DMS53 (cell line): Measurements from ENCODE around the gene CSNK2B.

Experiments
- DNase-seq: peaks from one replicate; lab custom pipeline; 2025; lab: John Stamatoyannopoulos, UW

The CSNK2B gene

DNA sequence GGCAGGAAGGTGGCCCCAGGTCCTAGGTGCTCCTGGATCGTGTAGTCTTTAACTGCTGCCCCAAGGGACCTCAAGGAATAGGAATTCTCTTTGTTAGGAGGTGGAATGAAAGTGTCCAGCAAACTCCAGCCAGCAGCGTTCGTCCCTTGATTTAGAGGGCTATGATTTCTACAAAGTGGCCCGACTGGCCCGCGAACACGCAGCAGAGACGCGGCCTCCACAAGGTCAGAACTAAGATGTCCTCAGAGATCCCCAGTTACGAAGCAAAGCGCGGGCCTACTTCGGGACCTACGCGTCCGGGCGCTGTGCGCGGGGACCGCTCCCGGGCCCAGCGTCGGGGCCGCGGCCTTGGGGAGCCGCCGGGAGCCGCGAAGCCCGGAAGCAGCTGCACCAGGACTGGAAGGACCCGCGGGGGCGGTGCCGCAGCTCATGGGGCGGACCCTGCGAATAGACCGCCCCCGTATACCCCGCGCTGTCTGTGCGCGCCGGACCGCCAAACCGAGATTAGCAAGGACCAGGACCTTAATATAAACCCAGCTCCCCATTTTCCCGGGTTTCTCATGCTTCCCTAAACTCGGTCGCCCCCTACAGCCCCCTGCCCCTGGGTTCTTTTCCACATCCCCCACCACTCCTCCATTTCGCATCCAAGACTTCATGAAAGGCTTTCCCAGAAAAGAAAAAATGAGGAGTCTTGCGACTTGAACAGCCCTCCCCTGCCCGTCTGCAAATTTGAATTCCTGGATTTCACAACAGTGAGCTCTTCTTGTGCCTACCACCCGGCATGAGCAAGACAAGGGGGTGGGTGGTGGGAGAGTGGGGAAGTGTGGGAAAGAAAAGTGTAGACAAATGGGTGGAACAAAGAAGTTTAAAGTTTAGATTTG lies 5.3 kb upstream of the CSNK2B start, which contains the start of gene C6orf47:
C6orf47 (minus strand) TSS at position 398 of the 881 bp plus-strand sequence. CDS start 831 bp downstream, outside the sequence.
- DNase-seq: peak; percentile 94

DNA sequence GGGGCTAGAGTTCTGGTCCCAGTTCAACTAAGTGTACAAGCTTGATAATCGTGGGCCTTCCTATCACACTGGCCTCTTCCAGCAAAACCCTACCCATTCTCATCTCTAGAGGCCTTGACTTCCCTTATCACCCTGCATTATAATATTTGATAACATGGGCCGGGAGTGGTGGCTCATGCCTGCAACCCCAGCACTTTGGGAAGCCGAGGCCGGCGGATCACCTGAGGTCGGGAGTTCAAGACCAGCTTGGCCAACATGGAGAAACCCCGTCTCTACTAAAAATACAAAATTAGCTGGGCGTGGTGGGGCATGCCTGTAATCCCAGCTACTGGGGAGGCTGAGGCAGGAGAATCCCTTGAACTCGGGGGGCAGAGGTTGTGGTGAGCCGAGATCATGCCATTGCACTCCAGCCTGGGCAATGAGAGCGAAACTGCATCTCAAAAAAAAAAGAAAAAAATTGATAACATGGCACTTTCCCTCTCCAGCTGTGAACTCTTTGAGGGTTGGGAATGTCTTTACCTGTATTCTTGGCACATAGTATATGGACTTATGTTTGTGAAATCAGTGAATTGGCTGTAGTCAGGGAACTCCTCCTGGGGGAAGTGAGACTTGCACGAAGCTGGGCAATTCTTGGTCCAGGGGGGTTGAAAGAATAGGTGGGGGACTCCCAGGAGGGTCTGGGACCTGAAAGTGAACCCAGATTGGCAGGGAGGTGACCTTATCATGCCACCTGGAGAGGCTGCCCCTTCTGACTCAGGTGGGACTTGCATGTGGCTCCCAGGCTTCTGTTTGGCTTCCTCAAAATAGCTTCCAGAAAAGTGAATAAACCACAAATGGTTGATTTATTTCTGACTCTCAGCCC lies 4.4 kb upstream of the CSNK2B start:
- no peak for DNase-seq

DNA sequence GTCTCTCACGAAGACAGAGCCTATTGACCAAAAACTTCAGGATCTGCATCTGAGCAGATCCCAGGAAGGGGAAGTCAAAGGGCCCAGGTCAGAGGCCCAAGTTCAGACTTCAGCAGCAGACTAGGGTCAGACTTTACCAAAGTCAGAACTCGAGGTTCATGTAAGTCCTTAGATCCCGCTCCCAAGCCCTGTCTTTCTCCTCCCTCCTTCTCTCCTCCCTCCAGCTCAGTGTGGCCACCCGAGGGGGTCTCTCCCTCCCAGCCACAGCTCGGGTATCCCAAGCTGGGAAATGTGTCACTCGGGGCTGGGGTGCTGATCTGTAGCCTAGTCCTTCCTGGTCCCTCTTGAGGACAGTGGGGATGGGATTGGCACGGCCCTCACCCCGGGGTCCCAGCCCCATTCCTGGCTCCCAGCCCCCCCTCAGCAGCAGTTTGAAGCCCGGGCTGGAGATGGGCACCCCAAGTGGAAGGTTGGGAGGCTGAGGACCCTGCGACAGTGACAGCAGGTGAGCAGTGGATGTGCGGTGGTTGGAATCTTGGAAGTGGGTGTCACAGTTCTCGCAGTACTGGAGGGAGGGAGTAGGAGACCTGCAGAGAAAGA lies 3.7 kb upstream of the CSNK2B start:
- no peak for DNase-seq

DNA sequence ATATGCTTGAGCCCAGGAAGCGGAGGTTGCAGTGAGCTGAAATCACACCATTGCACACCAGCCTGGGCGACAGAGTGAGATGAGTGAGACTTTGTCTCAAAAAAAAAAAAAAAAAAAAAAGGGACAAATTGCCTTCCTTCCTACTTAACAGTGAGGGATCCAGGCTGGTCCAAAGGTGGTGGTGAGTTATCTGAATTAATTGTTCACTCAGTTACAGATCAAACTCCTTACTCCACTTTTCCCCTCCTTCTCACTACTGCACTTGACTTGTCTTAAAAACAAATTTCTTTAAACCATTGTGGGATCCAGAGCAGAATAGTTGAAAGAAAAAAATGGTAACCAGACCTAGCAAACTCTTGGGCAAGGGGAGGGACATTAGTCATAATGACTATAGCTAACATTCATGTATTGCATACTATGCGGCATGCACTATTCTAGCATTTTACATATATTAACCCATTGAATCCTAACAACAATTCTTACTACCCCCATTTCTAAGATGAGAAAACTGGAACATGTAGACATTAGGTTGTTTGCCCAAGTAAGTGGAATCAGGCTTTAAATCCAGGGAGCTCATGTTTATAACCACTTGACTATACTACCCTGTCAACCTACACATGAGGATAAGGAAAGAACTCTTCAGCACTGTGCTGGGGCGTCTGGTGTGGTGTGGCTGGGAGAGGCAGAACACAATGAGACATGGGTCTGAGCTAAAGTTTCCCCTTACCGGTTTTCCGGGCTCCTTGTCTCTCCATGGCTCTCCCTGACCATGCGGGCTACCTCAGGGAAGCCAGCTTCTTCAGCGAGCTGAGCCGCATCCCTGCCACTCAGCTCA lies 2.5 kb upstream of the CSNK2B start:
- DNase-seq: no peak

DNA sequence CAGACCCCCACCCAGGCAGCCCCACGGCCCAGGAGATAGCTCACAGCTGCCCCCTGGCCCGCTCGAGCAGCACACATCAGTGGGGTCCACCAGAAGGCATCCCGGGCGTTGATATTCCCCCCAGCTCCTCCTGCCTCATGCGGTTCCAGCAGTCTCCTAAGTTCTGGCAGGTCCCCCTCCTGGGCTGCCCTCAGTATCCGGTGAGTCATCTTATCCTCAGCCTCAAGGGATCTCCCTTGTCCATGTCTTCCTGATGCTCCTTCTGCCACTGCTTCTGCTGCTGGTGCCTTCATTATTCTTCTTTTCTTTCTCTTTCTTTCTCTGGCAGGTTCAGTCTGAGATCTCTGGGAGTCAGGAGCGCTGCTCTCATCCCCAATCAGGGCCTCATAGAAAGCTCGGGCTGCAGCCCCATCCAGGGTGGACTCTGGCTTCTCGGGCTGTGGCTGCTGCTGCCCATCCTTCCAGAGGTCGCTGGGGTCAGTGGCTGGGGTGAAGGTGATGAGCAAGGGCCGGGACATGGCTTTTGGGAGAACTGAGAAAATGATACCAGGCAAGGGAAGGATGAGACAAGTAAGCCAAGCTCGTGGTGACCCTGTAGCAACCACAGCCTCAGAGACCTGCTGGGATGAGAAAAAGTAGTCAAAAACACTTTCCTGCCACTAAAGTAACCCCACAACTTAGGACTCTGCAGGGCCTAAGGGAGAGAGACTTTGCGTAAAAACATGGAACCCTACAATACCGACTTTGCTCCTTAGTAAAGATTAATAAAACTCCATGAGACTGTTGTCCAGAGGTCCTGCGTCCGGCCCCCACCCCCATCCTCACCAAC lies 1.7 kb upstream of the CSNK2B start:
- no peak for DNase-seq

DNA sequence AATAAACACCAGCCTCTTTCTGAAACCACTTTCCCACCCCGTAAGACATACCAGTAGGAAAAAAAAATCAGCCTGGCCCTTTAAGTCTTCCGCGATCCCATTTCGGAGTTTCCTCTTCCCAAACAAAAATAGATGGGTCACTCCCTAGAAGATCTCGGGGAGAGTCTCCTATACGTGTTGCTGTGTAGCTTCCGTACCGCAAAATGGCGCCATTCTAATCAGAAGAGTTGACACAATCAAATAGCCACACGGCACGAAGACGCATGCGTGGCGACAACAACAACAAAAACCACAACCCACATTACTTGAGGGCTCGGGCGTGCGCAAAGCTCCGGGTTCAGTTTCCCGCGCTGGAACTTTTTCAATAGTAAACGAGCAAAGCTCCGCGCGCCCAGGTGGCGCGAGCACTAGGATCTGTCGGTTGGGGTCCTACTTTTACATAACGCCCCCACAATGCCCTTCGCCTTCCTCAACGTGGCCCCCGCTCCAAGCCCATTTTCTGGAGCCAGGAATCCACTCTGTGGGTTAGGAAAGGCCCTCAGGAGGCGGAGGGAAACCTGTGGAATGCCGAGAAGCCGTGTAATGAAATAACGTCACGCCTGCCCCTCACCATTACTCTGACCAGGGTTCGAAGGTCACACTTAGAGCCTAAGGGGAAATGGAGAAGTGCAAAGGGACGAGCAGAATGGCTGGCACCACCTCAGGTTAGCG lies 935 bp upstream of the CSNK2B start, which contains the start of gene GPANK1:
GPANK1 (minus strand) TSS at position 208 of the 711 bp plus-strand sequence. CDS start 519 bp downstream, outside the sequence.
- DNase-seq: peak; percentile 96

DNA sequence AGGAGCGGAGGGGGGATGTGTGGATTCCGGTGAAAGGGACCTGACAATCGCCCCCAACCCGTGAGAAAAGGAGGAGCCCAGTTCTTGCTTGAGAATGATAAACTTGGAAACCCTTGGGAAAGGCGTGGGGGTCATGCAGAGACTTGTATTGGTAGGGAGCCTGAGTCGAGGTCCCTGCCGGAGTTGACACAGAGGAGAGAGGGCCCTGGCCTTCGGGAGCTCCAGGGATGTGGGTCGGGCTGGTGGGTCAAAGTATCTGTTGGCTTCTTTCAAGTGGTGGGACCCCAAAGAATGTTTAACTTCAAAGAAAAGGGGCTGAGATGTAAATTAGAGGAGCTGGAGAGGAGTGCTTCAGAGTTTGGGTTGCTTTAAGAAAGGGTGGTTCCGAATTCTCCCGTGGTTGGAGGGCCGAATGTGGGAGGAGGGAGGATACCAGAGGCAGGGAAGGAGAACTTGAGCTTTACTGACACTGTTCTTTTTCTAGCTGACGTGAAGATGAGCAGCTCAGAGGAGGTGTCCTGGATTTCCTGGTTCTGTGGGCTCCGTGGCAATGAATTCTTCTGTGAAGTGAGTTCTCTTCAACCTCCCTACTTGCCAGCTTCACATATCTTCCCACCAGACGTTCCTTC lies 571 bp downstream of the CSNK2B start:
- no peak for DNase-seq

DNA sequence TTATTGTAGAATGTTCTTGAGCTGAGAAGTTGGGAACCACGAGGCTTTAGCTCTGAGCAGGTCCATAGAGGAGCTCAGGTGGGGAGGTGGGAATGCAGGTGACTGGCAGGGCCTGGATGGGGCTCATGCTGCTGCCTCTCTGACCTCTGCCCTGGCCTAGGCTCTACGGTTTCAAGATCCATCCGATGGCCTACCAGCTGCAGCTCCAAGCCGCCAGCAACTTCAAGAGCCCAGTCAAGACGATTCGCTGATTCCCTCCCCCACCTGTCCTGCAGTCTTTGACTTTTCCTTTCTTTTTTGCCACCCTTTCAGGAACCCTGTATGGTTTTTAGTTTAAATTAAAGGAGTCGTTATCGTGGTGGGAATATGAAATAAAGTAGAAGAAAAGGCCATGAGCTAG lies 3.8 kb downstream of the CSNK2B start, which contains the start of gene LY6G5B:
LY6G5B (plus strand) TSS at position 301 of the 400 bp plus-strand sequence. CDS start 975 bp downstream, outside the sequence.
- DNase-seq: no peak

DNA sequence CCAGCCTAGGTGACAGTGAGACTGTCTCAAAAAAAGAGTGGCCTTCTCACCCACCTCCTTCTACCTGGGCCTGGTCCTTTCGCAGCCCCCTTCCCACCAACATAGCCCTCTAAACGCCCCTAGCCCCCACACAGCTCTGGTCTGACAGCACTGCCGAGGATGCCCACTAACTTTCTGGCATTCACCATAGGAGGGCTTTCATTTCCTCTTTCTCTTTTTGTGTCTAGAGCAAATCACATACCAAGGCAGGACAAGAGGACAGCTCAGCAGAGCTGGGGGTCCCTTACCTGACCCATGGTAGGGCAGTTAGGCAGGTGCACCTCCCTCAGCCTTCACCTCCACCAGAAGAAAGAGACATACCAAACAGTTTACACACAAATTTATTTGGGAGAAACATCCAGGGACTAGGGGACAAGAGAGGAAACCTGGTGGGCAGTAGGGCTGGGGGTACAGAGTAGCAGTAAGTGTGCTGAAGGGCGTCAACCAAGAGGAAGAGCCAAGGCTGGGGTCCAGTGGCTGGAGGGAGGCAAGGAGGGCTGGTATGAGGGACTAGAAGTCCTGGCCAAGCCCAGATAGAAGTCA lies 10.5 kb downstream of the CSNK2B start:
- no peak for DNase-seq

DNA sequence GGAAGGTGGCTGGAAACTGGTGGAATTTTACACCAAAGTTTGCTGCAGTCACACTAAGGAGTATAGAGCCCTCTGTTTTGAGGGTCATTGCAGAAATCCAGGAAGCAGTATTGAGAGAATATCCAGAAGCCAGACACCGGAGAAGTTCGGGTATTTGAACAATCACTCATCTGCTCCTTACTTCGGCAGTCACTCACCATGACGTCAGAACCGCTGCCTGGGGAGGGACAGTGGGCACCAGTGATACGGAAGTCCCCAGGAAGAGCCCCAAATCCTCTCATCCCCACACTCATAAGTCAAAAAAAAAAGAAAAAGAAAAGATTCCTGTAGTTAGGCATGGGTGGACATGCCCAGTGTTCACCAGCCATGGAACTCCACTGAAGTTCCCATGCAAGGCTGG lies 11.0 kb downstream of the CSNK2B start:
- DNase-seq: peak; percentile 52

DNA sequence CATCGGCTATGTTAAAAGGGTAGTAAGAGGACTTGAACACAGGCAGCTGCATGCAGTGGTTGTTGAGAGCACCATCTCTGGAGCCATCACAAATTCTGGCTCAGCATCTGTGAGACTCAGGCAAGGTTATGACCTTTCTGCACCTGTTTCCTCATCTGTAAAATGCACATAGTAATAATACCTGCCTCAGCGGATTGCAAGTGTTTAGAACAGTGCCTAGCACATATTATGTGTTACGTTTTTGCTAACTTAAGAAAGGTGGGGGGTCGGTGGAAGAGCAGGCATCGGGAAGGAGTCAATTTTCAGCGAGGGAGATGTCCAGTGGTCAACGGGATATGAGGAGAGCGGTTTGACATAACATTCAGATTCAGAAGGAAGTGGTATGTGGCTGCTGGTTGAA lies 12.1 kb downstream of the CSNK2B start:
- DNase-seq: no peak

DNA sequence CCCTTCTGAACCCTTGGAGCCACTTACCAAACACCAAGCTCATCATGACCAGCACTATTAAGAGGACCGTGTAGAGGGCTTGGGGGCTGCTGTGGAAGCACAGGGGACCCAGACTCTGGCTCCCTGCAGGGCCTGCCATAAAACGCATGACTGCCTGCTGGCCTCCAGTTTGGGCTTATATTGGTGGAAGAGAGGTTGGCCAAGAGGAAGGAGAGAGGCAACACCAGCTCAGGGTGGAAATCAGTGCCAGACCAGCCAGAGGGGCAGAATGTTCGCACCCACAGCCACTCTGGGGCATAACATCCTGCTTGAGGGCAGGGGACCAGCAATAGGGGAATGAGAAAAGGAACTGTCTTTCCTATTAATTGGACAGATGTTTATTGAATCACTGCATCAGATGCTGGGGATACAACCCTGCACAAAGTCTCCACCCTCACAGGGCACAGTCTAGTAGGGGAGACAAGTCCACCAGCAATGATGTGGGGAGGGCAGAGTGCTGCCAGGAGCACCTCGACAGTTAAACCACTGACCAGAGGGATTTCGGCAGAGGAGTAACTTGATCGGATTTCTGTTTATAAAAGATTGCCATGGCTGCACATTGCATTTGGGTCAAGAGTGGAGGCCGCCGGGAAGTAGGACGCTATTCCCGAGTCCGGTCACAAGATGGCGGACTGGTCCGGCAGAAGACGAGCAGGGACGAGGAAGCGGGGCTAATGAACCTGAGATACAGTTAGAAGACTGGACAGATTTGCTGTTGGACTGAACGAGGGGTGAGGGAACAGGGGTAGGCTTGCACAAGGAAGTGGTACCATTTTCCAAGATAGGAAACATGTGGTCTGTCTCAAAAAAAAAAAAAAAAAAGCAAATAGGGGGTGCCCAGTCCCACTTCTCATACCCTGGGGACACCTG lies 14.6 kb downstream of the CSNK2B start, which contains the start of gene LY6G5C:
LY6G5C (minus strand) TSS at position 842 of the 909 bp plus-strand sequence; CDS start at position 148, 694 bp downstream.
- peak; percentile 96 for DNase-seq

DNA sequence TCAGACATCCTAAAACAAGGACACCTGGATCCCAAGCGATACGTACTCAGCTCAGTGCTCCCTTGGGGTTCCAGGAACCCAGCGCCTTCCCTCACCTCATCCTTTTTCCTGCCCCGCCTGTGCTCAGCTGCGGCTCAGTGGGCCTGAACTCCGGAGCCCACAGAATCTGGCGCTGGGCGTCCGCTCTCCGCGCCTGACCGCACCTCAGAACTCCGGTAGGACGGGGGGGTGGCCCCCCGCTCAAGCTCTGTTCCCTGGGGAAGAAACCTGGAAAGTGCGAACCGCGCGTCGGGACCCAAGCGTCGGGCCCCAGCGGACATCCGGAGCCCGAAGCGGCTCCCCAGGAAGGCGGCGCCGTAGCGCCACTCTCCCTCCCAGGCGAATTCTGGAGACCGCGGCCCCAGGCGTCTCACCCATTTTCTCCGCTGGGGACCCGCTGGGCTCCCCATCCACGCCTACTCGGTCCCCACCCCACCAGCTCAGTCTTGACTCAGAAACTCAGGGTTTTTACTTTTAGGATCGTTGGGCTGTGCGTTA lies 15.3 kb downstream of the CSNK2B start:
- peak; percentile 88 for DNase-seq

DNA sequence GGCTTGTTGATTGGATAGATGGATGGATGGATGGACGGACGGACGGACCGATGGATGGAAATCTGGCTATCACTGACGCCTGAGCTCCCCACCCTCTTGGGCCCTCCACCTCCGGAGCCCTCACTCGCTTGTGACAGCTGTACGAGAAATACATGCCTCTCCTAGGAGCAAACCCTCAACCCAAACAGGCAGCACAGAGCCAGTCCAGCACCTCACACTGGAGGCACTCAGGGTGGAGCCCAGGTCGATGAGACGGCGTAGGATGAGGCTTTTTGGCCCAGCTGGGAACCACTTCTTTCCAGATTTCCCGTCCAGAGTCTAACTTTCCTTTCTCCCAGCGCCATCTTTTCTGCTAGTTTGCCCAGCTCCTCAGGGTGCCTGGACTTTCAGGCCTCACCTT lies 17.7 kb downstream of the CSNK2B start:
- peak; percentile 61 for DNase-seq

DNA sequence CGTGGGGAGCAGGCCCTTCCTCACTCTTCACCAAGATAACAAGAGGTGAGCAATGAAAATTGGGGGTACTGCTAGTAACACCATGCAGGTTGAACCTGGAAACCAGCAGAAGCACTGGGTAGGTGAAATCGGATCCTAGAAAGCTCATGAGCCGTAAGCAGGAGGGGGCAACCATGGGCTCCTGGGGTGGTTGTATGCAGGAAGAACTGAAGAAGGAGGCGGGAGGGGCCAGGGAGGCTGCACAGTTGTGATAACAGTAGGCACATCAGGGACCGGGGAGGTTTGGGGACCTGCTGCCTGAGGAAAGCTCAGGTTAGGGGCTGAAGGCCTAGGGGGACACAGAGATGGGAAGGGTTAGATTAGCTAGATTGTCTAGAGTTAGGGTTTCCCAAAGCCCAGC lies 20.6 kb downstream of the CSNK2B start:
- DNase-seq: no peak

DNA sequence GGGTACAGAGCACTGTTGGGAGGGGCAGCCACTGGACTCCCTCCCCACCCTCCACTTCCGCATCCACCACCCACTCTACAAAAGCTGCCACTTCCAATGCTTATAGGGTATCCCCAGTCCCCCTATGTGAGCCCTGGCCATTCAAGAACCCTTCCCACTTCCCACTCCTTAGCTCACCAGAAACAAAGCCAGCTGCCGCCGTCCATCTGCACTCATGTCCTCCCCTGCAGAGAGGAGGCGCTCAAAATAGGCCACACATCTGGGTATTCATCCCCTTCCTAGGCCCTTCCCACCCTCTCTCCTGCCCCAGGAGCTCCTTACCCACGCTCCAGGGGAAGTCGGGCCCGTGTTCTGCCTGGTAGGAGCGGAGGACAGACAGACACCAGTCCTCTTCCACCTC lies 21.4 kb downstream of the CSNK2B start:
- peak; percentile 20 for DNase-seq
